GM12878 (cell line): Measurements from ENCODE around the gene DBN1.

Experiments used
- EGR1 ChIP-seq, 2 experiments: IDR thresholded peaks; 1 replicate in 1 of 2; 2 replicates in 1 of 2; pipeline ENCODE4 v1.6.1; 2011 to 2012; ENCODE audit warnings: low read depth in 2 of 2, low read length in 2 of 2, borderline replicate concordance in 1 of 2, mild to moderate bottlenecking in 1 of 2, moderate library complexity in 1 of 2
- EZH2 ChIP-seq: IDR thresholded peaks from 2 replicates; pipeline ENCODE4 v1.6.1; 2012; ENCODE audit warnings: low read depth, mild to moderate bottlenecking, control low read depth, inconsistent platforms, low read length, borderline replicate concordance; ENCODE audit not compliant: control insufficient read depth
- RELA ChIP-seq: fragments of 450-650 bp; IDR thresholded peaks from 2 replicates; pipeline ENCODE4 v1.8.0; 2014; ENCODE audit warnings: borderline replicate concordance; ENCODE audit not compliant: partially characterized antibody
- WRNIP1 ChIP-seq: IDR thresholded peaks from 2 replicates; pipeline ENCODE4 v1.6.1; 2011; ENCODE audit warnings: low read depth, low read length, improper control_type of control experiment, borderline replicate concordance

DNA sequence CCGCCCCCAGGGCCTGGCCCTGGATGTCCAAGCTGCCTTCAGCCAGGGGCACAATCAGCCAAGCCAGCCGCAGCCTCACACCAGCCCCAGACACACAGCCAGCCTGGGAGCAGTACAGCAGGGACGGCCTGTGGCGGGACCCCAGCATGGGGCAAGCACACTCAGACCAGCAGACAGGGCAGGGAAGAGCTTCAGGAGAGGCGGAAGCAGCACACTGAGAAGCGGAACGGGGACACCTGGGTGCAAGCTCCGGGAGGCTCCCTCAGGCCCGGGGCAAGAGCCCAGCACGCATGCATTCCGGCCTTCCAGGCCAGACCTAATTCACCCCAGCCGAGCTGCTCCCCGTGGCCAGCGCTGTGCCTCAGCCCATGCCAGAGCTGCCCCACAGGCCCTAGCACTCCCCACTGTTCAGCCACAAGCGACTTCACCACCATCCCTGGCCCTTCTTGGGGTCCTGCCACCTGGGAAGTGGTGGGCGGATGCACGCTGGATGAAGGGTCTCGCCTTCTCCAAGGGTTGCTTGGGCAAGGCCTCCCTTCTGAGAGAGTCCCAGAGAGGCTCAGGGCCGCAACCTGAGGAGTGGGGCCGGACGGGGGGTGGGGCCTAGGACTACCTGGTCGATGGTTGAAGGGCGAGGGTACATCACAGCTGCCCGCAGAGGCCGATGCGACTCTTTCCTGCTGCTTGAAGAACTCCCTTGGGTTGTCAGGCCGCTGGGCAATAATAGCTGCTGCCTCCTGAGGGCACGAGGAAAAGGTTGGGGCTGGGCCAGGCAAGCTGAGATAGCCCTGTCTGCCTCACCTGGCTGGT, 13.4 kb downstream of the DBN1 start:
- TF ChIP-seq EGR1 (IDR thresholded peaks at IDR 0.05; ENCODE audit: borderline replicate concordance in 1 of 2, low read depth in 2 of 2, low read length in 2 of 2) (no peak), RELA (no peak), EZH2 (no peak), WRNIP1 (no peak)
